Astrocyte of the hippocampus (primary cell): ENCODE results near the gene FKBP2.

Experiments
- DNase-seq: peaks from one replicate; pipeline ENCODE4 v3.0.0; 2011; ENCODE audit warnings: low read depth, low spot score

Gene FKBP2

DNA sequence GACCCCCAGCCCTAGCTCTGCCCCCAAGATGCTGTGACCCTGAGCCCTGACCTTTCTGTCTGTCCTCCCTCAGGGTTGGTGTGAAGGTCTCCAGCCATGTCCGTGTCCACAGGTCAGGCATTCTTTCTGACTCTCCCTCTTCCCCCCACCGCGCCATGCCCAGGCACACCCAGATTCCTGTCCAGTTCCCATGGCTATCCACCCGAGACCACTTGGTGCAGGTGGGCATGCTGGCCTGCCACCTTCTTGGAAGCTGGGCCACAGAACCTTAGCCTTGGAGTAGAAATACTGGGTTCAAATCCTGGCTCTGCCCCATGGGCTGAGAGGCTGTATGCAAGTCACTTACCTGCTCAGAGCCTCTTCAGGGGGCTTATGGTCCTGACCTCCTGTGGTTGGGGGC, 8.1 kb downstream of the FKBP2 start:
- no peak for DNase-seq

DNA sequence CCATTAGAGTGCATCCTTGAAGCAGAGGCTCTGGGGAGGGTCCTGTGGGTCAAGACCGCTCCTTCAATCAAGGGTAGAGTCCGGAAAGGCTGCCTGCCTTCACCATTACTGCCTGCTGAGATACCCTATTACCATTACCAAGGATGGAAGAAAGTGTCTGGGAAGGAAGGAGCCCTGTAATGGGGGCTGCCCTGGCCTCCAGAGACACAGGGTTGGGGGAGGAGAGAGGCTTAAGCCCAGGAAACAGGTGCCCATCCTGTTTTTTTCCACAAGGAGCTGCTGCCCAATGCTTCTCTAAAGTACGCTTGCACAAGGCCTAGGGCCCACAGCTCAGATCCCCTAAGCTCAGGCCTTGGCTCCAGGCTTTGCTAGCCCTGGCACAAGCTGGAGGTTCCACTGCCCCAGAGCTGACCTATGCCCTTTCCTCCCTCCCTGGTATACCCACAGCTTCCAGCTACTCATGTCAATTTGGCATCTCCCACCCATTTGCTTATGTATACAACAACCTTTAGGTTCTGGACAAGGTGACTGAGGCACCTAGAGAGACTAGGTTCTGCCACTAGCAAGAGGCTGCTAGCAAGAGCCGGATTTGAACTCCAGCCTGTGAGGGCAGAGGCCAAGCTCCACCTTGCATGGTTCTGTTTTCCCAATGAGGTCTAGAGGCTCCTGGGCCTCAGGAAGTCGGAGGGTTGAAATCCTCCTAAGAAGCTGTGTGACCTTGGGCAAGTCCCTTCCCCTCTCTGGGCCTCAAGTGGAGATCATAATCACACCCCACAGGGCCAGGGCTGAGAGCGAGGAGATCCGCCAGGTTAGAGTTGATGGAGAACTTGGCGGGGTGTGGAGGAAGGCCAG, 8.9 kb downstream of the FKBP2 start:
- no peak for DNase-seq

GRCh38 chr11:64250415-64251015, 9.6 kb downstream of the FKBP2 start:
- no peak for DNase-seq

DNA sequence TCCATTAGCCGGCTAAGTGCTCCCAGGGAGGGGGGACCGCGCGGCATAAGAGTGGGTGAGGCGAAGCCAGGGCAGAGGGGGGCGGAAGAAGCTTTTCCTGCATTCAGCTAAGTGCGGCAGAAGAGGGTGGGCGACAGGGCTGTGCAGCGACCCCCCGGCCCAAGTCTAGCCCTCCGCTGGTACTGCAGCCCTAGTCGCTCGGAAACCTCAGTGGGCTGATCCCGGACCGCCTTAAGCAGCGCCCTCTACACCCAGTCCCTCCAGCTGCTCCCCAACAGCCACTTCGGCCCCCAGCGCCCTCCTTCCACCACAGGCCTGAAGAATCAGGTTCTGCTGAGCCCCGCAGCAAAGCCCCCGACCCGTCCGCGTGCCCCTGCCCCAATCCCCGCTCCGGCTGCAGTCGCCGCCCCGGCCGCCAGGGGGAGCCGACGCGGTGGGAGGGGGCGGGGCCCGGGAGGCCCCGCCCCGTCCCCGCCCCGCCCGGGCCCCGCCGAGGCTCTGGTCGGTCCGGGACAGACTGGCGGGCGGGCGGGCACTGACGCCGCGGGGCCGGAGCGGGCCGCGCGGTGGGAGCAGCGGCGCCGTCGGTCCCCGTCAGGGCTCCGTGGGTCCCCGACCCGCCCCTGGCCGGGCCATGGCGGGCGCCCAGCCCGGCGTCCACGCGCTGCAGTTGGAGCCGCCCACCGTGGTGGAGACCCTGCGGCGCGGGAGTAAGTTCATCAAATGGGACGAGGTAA, 10.3 kb downstream of the FKBP2 start, which contains the start of gene PLCB3:
Gene PLCB3 (plus strand): TSS at position 515 of the 737 bp plus-strand sequence. CDS start 120 bp downstream, at position 635.
- peak; percentile 78 for DNase-seq

DNA sequence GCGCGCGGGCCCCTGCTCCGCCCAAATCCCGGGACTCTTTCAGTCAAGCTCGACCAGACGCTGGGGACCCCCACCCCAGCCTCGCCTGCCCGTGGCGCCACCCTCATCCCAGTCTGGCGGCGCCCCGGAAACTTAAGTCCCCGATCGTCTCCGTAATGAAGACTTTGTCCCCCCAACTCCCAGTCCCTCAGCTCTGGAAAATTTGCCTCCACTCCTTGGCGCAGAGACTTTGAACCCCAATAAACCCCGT, 10.8 kb downstream of the FKBP2 start:
- no peak for DNase-seq

GRCh38 chr11:64252003-64252872, 11.3 kb downstream of the FKBP2 start:
- DNase-seq = peak; percentile 62

- DNase-seq = no peak
Measured at GRCh38 chr11:64253043-64253442, 12.1 kb downstream of the FKBP2 start.

GRCh38 chr11:64253481-64253880, 12.6 kb downstream of the FKBP2 start:
- peak; percentile 53 for DNase-seq

- DNase-seq = no peak
Measured at GRCh38 chr11:64254326-64254725, 13.4 kb downstream of the FKBP2 start.

DNA sequence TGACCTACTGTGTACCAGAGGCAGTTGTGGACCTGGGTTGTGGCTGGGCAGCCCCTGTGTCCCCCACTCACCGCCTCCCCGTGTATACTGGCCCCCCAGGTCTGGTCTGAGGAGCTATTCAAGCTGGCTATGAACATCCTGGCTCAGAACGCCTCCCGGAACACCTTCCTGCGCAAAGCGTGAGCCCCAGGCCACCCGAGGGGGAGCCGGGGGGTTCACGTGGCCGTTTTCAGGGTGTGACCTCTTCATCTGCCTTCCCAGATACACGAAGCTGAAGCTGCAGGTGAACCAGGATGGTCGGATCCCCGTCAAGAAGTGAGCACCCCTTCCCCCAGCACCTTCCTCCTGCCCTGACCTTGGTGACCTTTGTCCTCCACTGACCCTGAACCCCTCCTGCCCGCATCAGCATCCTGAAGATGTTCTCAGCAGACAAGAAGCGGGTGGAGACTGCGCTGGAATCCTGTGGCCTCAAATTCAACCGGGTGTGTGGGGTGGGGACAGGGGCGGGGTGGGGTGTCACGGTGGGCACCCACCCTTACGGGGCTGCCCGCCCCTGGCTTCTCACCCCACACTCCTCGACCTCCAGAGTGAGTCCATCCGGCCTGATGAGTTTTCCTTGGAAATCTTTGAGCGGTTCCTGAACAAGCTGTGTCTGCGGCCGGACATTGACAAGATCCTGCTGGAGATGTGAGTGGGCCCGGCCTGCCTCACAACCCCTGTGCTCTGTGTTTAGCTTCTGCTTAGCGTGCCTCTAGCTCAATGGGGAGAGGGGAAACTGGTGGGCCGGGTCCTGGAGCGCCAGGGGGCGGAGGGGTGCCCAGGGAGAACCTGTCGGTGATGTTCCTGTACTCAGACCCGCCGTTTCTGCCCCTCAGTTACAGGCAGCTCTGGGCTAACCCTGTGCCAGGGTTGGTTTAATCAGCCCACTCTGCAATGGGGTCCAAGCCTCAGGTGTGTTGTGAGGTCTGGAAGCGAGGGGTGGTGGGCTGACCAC, 14.5 kb downstream of the FKBP2 start:
- no peak for DNase-seq

- no peak for DNase-seq
Measured at GRCh38 chr11:64256300-64256699, 15.4 kb downstream of the FKBP2 start.

DNA sequence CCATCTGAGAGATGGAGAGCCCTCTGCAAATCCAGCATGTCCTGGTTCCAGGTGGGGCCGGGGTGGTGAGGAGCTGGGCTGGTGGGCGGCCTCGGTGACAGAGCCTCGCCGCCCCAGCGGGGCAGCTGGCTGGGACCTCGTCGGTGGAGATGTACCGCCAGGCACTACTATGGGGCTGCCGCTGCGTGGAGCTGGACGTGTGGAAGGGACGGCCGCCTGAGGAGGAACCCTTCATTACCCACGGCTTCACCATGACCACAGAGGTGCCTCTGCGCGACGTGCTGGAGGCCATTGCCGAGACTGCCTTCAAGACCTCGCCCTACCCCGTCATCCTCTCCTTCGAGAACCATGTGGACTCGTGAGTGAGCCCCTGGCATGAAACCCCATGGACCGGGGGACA, 17.5 kb downstream of the FKBP2 start:
- no peak for DNase-seq

DNA sequence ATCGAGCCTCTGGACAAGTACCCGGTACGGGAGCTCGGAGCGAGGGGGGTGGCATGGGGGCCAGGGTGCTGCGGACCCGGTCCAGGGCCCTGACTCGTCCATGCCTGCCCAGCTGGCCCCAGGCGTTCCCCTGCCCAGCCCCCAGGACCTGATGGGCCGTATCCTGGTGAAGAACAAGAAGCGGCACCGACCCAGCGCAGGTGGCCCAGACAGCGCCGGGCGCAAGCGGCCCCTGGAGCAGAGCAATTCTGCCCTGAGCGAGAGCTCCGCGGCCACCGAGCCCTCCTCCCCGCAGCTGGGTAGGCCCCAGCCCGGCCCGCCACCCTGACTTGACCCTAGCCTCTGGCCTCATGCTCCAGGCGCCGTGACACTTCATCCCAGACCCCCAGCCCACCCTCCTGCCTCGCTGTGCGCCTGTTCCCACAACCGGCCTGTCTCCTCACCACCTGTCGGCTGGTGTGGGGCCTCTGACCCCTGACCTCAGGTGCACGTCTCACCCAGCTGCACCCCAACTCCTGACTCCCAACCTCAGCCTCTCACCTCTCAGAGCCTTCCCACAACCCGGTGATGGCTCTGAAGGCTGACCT, 18.1 kb downstream of the FKBP2 start:
- DNase-seq = no peak

DNA sequence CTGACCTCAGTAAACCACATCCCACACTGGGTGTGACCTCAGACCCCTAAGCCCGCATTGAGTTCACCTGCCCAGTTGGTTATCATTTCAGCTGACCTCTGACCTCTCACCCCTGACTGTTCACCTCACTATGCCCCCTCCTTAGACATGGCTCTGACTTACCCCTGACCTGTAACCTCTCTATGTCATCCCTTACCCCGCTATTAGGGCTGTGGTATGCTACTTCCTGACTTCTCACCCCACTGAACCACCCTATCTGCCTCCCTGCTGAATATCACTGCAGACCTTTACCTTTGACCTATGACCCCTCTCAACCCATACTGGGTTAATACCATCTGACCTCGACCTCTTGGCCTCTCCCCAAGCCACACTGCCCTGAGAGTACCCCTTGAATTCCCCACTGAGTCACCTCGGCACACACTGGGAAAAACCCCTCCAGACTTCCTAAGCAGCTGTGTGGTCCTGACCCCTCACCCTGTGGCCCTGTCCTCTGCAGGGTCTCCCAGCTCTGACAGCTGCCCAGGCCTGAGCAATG, 18.7 kb downstream of the FKBP2 start:
- no peak for DNase-seq

DNA sequence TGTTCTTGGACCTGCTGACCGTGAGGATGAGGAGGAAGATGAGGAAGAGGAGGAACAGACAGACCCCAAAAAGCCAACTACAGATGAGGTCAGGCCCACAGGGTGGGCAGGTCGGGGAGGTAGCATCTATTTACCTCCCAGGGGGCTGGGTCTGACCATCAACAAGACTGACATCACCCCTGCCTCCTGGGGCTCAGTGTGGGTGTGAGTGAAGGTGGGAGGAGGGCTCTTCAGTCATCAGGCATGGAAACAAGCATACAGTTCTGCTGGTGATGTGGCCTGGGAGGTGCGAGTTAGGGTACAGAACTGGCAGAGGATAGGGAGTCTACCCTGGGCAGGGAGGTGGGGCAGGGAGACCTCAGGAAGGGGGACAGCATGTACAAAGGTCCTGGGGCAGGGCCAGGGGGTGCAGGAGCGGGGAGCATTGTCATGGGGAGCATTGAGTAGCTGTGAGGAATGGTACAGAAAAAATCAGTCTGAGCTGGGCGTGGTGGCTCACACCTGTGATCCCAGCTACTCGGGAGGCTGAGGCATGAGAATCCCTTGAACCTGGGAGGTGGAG, 19.3 kb downstream of the FKBP2 start:
- no peak for DNase-seq

DNA sequence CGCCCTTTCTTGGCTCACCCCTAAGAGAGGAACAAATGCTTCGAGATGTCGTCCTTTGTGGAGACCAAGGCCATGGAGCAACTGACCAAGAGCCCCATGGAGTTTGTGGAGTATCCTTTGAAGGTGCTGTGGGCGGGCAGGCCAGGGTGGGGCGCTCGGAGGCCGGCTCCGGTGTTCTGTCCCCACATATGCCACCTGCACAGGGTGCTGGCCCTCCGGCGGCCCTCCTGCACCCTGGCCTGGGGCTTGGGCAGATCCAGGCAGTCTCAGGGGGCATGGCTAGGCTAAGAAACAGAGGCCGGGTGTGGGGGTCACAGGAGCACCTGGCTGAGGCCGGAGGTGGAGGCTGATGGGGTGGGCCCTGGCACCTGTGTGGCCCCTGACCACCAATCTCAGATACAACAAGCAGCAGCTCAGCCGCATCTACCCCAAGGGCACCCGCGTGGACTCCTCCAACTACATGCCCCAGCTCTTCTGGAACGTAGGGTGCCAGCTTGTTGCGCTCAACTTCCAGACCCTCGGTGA, 20.7 kb downstream of the FKBP2 start:
- no peak for DNase-seq

DNA sequence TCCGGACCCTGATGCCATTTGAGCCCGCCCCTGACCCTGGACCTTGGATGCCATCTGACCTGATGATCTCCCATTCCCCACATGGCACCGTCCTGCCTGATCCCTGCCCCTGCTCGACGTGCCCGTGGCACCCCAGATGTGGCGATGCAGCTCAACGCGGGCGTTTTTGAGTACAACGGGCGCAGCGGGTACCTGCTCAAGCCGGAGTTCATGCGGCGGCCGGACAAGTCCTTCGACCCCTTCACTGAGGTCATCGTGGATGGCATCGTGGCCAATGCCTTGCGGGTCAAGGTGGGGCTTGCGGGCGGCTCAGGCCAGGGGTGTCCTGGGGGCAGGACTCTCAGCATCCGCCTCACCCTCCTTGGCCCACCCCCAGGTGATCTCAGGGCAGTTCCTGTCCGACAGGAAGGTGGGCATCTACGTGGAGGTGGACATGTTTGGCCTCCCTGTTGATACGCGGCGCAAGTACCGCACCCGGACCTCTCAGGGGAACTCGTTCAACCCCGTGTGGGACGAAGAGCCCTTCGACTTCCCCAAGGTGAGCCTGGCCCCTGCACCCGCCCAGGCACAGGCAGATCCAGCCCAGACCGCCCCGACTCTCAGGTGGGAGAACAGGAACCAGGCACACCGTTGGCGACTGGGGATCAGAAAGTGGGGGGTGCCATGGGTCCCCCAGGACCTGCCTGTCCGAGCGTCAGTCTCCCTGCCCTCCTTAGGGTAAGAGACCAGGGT, 21.5 kb downstream of the FKBP2 start:
- no peak for DNase-seq
